PC-3 (cell line): Measurements from ENCODE around the gene GBP1.
"Not testable (repeated sequence)": the region's sequence is repeated elsewhere in the genome, so short reads cannot be mapped to it uniquely, and the experiment has no call there.

Experiments
- EZH2 ChIP-seq: fragments of 300-600 bp; sonication (generic); IDR thresholded peaks from one replicate; pipeline ENCODE4 v1.6.1; 2017; ENCODE audit warnings: antibody characterized with exemption, mild to moderate bottlenecking, low read length; ENCODE audit not compliant: unreplicated experiment
- TF ChIP-seq, protein P1 (sequence below): fragments of 300-600 bp; sonication (generic); conservative IDR thresholded peaks from 2 replicates; pipeline ENCODE4 v1.5.1; 2017; ENCODE audit warnings: antibody characterized with exemption, low read depth, mild to moderate bottlenecking, low read length

DNA sequence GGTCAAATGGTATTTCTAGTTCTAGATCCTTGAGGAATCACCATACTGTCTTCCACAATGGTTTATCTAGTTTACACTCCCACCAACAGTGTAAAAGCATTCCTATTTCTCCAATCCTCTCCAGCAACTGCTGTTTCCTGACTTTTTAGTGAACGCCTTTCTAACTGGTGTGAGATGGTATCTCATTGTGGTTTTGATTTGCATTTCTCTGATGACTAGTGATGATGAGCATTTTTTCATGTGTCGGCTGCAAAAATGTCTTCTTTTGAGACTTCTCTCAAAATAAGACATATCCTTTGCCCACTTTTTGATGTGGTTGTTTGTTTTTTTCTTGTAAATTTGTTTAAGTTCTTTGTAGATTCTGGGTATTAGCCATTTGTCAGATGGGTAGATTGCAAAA lies 36.0 kb downstream of the GBP1 start:
- not testable (repeated sequence) for TF ChIP-seq EZH2
- TF ChIP-seq, protein P1, sequence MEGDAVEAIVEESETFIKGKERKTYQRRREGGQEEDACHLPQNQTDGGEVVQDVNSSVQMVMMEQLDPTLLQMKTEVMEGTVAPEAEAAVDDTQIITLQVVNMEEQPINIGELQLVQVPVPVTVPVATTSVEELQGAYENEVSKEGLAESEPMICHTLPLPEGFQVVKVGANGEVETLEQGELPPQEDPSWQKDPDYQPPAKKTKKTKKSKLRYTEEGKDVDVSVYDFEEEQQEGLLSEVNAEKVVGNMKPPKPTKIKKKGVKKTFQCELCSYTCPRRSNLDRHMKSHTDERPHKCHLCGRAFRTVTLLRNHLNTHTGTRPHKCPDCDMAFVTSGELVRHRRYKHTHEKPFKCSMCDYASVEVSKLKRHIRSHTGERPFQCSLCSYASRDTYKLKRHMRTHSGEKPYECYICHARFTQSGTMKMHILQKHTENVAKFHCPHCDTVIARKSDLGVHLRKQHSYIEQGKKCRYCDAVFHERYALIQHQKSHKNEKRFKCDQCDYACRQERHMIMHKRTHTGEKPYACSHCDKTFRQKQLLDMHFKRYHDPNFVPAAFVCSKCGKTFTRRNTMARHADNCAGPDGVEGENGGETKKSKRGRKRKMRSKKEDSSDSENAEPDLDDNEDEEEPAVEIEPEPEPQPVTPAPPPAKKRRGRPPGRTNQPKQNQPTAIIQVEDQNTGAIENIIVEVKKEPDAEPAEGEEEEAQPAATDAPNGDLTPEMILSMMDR, result not testable (repeated sequence)
